Neural progenitor cell (in vitro differentiated cells): ENCODE measurements around the gene ZC3H12C.

Experiments used
- EZH2phosphoT487 ChIP-seq: fragments of 200-600 bp; sonication (generic); IDR thresholded peaks from 2 replicates; pipeline ENCODE4 v1.6.1; 2017; ENCODE audit warnings: antibody characterized with exemption
- TF ChIP-seq, protein P1 (sequence below): fragments of 200-600 bp; sonication (generic); IDR thresholded peaks from 2 replicates; pipeline ENCODE4 v1.5.1; 2017; ENCODE audit warnings: antibody characterized with exemption, mild to moderate bottlenecking

DNA sequence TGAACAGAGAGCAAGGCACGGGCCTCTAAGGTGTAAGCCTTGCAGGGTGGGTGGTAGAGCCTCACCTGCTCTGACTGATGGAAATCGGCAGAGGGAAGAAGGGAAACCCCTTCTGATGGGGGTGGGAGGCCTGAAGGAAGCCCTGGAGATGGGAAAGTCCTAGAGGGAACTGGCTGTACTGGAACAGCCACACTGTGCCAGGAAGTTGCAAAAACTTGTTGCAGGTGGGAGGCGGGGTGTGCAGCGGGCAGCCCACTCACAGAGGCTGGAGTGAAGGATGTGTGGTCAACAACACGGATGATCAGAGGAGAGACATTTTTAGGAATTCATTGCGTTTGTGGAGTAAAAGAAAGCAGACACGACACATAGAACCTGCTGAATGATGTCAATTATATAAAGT is 91.3 kb downstream of the ZC3H12C start:
- TF ChIP-seq EZH2phosphoT487, result no peak
- TF ChIP-seq, protein P1, sequence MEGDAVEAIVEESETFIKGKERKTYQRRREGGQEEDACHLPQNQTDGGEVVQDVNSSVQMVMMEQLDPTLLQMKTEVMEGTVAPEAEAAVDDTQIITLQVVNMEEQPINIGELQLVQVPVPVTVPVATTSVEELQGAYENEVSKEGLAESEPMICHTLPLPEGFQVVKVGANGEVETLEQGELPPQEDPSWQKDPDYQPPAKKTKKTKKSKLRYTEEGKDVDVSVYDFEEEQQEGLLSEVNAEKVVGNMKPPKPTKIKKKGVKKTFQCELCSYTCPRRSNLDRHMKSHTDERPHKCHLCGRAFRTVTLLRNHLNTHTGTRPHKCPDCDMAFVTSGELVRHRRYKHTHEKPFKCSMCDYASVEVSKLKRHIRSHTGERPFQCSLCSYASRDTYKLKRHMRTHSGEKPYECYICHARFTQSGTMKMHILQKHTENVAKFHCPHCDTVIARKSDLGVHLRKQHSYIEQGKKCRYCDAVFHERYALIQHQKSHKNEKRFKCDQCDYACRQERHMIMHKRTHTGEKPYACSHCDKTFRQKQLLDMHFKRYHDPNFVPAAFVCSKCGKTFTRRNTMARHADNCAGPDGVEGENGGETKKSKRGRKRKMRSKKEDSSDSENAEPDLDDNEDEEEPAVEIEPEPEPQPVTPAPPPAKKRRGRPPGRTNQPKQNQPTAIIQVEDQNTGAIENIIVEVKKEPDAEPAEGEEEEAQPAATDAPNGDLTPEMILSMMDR, result no peak
